ENCODE measurements around the gene CDK5RAP2.
"Not testable (repeated sequence)": the region's sequence is repeated elsewhere in the genome, so short reads cannot be mapped to it uniquely, and the experiment has no call there.

The CDK5RAP2 gene

GRCh38 chr9:120473608-120474007 lies 106.4 kb downstream of the CDK5RAP2 start:
- DNase-seq (ENCODE audit: low read depth, low spot score): no peak

DNA sequence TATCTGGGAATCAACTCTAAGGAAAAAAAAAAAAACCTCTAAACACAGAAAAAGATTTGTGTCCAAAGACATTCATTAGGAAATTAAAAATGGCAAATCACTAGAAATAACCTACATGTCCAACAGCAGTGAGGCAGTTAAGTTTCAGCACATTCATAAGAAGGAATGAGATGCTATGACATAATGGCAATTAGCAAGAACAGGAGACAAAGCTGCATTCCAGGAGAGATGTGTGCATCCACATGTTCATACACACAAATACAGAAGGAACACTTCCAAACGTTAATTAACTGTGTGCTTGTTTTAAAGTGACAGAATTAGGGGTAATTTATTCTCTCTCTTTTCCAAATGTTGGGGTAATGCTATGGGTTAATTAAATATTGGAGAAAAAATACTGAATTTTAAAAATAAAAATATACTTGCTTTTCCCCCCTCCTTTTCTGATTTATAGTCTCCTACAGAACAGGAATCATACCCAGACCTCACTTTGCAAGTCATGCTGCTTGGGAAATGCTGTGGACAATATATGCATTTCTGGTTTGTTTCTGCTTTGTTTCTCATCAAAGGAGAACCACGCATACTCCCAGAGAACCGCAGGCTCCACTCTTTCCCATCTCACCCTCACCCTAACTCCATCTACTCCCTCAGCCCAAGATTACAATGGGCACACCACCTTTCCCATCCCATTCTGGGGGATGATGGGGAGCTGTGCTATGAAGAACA lies 114.1 kb downstream of the CDK5RAP2 start:
- no peak for DNase-seq (ENCODE audit: low read depth, low spot score)

DNA sequence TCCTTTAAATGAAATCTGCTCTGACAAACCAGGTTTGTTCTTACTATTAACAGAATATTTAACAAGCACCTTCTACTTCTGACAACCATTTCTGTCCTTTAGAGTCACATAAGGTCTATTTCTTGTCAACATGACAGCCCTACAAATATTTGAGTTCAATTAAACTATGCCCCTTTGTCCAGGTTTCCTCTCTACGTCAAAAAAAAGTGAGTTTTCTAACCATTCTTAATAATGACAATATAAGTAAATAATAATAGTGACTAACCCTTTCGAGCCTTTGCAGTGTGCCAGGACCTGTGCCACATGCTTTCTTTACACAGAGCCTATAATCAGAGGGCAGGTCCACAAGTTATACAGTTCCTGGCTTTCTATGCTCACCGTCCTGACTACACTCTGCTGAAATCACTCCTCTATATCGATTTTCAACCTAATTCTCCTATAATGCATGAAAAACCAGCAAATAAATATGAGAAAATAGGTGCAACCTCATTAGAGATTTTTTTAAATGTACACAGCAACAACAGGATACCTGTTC lies 115.0 kb downstream of the CDK5RAP2 start:
- no peak for DNase-seq (ENCODE audit: low read depth, low spot score)

- no peak for DNase-seq (ENCODE audit: low read depth, low spot score)
Measured at GRCh38 chr9:120464176-120464886, 115.6 kb downstream of the CDK5RAP2 start.

DNA sequence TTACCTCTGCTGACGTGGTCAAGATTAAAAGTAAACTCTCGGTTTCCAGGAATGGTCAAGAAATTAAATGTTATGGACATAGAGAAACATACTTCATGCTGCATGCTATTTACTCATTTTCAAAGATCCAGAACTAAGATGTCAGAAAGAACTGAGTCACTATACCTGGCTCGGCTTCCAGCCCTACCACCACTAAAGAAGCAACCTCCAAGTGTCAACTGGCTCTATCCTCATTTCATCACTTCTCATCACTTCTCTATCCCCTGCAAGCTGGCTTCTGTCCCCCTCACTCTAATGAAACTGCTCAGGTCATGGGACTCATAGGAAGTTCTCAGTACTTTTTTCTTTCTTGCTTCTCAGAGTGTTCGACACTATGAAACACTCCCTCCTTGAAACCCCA lies 116.2 kb downstream of the CDK5RAP2 start:
- no peak for DNase-seq (ENCODE audit: low read depth, low spot score)

DNA sequence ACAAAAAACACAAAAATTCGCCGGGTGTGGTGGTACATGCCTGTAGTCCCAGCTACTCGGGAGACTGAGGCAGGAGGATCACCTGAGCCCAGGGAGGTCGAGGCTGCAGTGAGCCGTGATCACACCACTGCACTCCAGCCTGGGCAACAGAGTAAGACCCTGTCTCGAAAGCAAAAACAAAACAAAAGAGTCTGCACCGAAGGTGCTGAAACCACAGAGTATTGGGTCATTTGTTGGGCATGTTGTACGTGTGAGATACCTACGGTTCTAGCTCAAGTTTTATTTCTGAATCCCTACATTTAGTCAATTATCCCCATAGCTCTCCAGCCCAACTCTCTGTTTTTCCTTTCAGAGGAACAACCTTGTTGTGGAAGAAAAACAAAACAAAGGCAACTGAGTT lies 118.3 kb downstream of the CDK5RAP2 start:
- not testable (repeated sequence) for DNase-seq (ENCODE audit: low read depth, low spot score)

- DNase-seq (ENCODE audit: low read depth, low spot score): no peak
Measured at GRCh38 chr9:120456218-120456617, 123.7 kb downstream of the CDK5RAP2 start.

DNA sequence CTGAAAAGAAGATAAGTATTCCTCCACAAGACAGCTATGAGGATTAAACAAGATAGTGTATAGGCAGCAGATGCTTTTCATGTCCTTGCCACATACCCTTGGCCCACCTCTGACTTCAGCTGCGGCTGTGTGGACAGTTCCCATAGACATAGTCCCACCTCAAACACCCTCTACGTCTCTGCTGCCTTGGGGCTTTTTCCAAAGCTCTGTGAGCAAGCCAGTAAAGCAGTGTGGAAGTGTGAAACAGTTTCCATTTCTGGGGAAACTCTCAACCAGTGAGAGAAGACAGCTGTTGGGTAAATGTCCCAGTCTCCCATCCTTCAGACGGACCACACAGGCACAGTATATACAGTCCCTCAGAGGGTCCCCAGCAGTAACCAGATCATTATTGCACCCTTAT lies 125.5 kb downstream of the CDK5RAP2 start:
- DNase-seq (ENCODE audit: low read depth, low spot score): no peak

DNA sequence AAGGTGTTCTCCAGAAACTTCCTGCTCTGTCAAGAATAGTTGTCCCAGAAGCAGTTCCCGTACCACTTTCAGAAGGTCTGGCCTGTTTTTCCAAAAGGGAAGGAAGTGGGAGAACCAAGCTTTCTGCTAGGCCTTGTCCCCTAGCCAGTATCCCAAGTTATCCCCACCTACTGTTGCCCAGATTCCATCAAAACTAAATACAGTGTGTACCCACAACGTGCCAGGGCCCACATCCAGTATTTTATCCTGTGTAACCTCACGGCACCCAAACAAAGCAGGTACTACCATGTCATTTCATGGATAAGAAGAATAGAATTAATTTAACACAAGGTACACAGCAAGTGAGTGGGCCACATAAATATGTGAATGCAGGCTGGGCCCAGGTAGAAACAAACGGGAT lies 126.2 kb downstream of the CDK5RAP2 start:
- no peak for DNase-seq (ENCODE audit: low read depth, low spot score)

- DNase-seq (ENCODE audit: low read depth, low spot score): no peak
Measured at GRCh38 chr9:120452631-120453030, 127.3 kb downstream of the CDK5RAP2 start.

DNA sequence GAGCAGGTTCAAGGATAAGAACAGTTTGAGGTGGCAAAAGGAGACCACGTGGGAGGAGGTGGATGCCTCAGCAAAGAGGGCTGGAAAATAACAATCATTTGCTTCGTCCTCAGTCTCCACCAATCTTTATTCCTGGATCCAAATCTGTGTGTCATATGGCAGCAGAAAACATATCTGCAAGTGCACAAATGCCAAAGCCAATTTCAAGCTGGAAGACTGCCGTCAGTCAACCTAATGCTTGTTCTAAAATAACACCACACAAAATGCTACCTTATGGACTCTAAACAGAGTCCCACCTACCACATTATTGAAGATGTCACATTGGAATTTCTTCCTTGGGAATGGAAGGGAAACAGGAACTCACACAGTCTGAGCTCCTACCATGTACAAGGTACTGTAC lies 129.1 kb downstream of the CDK5RAP2 start:
- DNase-seq (ENCODE audit: low read depth, low spot score): no peak

DNA sequence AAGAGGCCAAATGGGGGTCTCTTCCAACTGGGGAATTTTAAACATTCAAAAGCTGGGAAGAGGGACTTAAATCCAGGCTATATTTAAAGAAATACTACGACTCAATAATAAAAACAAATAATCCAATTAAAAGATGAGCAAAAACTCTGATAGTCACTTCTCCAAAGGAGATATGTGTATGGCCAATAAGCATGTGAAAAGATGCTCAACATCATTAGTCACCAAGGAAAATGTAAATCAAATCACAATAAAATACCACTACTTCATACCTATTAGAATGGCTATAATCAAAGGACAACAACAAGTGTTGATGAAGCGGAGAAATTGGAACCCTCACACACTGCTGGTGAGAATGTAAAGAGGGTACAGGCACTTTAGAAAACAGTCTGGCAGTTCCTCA lies 130.4 kb downstream of the CDK5RAP2 start:
- DNase-seq (ENCODE audit: low read depth, low spot score): no peak

GRCh38 chr9:120447959-120448500 lies 131.9 kb downstream of the CDK5RAP2 start:
- DNase-seq (ENCODE audit: low read depth, low spot score): no peak

- no peak for DNase-seq (ENCODE audit: low read depth, low spot score)
Measured at GRCh38 chr9:120446671-120447070, 133.3 kb downstream of the CDK5RAP2 start.

DNA sequence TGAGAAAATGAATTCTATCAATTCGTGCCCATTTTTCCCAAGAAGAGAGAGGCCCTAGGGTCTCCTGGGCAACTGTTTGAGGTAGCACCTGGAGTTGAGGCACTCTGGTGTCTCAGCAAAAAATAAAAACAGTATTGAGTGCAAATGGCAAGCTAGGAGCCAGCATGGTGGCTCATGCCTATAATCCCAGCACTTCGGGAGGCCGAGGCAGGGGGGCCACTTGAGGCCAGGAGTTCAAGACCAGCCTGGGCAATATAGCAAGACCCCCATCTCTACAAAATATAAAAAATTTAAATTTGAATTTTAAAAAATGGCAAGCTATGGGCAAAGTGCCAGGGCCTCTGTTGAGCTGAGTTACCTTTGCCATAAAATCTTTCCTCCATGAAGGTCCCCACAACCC lies 136.0 kb downstream of the CDK5RAP2 start:
- DNase-seq (ENCODE audit: low read depth, low spot score): no peak

DNA sequence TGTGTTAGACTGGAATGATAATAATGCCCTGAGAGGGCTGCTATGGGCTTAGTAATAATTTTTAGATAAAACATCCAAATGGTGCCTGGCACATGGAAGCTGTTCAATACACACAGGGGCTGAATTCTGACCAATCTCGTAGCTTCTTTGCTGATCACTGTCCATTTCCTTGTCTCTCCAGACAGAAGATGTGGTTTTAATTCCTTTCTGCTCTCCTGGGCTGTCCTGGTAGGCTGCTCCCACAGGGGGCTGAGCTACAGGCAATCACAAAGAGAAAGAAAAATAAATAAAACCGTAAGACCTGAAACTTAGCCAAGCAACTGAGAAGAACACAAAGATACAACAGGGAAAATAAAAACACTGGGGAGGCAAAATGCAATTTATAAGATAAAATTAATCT lies 136.5 kb downstream of the CDK5RAP2 start:
- DNase-seq (ENCODE audit: low read depth, low spot score): peak; percentile 75

- DNase-seq (ENCODE audit: low read depth, low spot score): no peak
Measured at GRCh38 chr9:120442308-120442995, 137.5 kb downstream of the CDK5RAP2 start.

- DNase-seq (ENCODE audit: low read depth, low spot score): no peak
Measured at GRCh38 chr9:120441426-120442307, 138.3 kb downstream of the CDK5RAP2 start.

DNA sequence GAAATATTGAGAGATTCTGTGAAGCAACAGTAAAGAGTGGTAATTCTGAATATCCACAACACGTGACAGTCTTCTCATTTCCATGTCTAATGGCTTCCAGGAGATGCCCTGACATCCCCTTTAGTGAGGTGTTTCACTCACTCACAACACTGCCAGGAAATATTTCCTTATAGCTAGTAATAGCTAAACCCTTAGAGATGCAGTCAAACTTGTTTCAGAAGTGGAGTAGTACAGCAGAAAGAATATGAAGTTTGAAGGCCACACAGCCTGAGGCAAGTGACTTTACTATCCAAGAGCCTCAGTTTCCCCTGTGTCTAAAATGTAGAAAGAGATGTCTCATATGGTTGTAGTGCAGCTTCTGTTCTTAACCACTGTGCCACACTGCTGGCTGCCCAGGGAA lies 139.2 kb downstream of the CDK5RAP2 start:
- DNase-seq (ENCODE audit: low read depth, low spot score): no peak

DNA sequence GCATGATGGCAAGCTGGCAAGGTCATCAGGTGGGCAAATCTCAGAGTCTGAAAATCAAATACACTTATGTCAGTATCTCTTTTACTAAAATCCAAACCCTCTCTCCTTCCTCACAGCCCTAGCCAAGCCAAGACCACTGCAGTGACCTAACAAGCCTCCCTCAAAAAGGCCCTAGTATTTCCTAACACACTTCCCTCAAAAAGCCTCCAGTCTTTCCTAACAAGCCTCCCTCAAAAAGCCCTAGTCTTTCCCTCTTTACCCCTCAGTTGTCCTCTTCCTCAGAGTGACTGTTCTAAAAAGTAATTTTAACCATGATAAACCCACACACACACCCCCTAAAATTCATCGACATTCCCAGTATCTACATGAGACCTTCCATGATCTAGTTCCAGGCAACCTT lies 140.0 kb downstream of the CDK5RAP2 start:
- DNase-seq (ENCODE audit: low read depth, low spot score): no peak
